ENCODE results near the gene KRTAP4-12. TPM values are rescaled to one million over a fixed set of nuclear protein-coding genes. Genes with fewer than 3 reads are reported as not detected.
"Not testable (repeated sequence)": the region's sequence is repeated elsewhere in the genome, so short reads cannot be mapped to it uniquely, and the experiment has no call there.

KRTAP4-12 gene
- not detected for total RNA-seq

DNA sequence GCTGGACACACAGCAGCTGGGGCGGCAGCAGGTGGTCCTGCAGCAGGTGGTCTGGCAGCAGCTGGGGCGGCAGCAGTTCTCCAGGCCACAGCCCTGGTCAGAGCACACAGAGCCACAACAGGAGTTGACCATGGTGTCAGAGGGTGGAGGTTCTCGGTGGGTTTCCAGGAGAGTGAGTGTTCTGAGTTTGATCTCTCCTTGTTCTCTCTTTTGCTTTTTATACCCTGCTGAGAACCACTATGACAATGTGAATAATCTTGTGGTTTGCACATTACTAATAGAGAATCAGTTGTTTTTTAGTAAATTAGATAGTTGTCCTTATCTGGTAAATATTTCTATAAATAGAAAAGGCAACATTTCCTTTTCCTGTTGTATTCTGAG lies at the start of gene KRTAP4-12:
Gene KRTAP4-12 (minus strand): TSS at position 192 of the 381 bp plus-strand sequence. CDS start 60 bp downstream, at position 132.
- not testable (repeated sequence) for DNase-seq, H3K4me3 Mint-ChIP-seq, H3K36me3 Mint-ChIP-seq, H3K27me3 Mint-ChIP-seq
- peak within 1 kb of the TSS; percentile 4 for H3K27ac Mint-ChIP-seq
- H3K9me3 Mint-ChIP-seq: peaks cover 16% of the 10 kb centered on the region
- peaks cover 37% of the 10 kb centered on the region for H3K4me1 Mint-ChIP-seq

DNA sequence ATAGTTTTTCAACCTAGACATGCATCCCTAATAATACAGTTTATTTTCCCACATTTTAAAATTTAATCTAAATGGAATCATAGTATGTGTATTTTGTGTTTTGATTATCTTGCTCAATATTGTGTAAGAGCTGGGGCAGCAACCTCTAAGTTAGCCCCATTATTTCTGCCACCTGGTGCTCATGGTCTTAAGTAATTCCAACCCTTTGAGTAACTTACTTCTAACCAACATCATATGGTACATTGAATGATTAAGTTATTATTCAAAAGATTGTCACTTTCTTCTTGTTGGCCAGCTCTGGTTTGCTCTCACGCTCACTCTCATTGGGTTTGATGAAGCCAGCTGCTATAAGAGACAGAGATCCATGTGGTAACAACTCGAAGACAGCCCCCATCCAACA lies 47.9 kb upstream of the KRTAP4-12 start:
- Mint-ChIP-seq H3K9me3 (peaks cover 2% of the 10 kb centered on the region), H3K4me3 (no peak overlapping the region), H3K4me1 (peaks cover 2% of the 10 kb centered on the region), H3K36me3 (no peaks in the 10 kb centered on the region), H3K27me3 (no peaks in the 10 kb centered on the region), H3K27ac (no peak overlapping the region)
- DNase-seq: no peak

DNA sequence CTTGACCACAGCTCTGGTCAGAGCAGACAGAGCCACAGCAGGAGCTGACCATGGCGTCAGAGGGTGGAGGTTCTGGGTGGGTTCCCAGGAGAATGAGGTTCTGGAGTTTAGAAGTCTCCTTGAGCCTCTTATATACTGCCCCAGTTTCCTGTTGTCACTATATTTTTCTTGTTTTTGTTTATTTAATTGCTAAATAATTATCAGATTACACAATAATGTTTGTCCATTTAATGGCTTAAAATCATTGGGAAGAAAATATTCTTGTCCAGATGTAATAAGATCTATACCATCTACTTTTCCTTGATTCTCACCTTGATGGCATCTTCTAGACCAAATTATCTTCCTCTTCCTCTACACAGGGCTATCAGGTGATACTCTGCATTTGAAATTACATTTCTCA lies 44.1 kb upstream of the KRTAP4-12 start, which contains the start of gene KRTAP4-3:
Gene KRTAP4-3 (minus strand): TSS at position 101 of the 400 bp plus-strand sequence. CDS start 49 bp downstream, at position 52.
- DNase-seq: no peak
- Mint-ChIP-seq H3K27ac (no peak within 1 kb of the TSS), H3K4me3 (no peak within 1 kb of the TSS), H3K27me3 (no peaks in the 10 kb centered on the region), H3K9me3 (peaks cover 2% of the 10 kb centered on the region), H3K4me1 (peaks cover 2% of the 10 kb centered on the region), H3K36me3 (no peaks in the 10 kb centered on the region)

DNA sequence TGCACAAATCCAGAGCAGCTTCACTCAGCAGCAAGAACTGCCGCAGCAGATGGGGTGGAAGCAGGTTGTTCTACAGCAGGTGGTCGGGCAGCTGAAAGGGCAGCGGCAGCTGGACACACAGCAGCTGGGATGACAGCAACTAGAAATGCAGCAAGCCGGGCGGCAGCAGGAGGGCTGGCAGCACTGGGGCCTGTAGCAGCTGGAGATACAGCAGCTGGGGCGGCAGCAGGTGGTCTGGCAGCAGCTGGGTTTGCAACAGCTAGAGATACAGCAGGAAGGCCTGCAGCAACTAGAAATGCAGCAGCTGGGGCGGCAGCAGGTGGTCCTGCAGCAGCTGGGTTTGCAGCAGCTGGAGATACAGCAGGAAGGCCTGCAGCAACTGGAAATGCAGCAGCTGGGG lies 43.6 kb upstream of the KRTAP4-12 start:
- DNase-seq: no peak
- Mint-ChIP-seq H3K27me3 (no peaks in the 10 kb centered on the region), H3K9me3 (peaks cover 2% of the 10 kb centered on the region), H3K4me3 (no peak overlapping the region), H3K27ac (no peak overlapping the region), H3K36me3 (no peaks in the 10 kb centered on the region), H3K4me1 (no peaks in the 10 kb centered on the region)

DNA sequence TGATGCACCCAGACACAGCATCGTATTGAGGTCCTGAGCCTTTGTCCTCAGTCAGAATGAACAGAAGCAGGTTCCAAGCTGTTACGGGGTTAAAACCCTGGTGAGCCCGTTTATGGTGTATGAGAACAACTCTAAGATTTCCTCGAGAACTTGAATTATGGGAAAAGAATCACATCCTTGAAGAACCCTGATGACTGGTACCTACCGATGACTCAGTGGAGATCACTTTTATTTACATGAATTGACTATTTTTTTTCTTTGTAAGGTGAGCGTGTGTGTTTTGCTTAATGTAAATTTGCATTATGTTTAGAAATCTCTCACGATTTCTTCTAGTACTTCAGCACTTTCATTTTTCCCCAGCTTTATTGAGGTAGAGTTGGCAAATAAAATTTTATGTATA lies 39.8 kb upstream of the KRTAP4-12 start:
- Mint-ChIP-seq H3K27ac (no peak overlapping the region), H3K4me3 (no peak overlapping the region), H3K9me3 (no peaks in the 10 kb centered on the region), H3K27me3 (no peaks in the 10 kb centered on the region), H3K4me1 (no peaks in the 10 kb centered on the region), H3K36me3 (no peaks in the 10 kb centered on the region)
- DNase-seq: no peak

DNA sequence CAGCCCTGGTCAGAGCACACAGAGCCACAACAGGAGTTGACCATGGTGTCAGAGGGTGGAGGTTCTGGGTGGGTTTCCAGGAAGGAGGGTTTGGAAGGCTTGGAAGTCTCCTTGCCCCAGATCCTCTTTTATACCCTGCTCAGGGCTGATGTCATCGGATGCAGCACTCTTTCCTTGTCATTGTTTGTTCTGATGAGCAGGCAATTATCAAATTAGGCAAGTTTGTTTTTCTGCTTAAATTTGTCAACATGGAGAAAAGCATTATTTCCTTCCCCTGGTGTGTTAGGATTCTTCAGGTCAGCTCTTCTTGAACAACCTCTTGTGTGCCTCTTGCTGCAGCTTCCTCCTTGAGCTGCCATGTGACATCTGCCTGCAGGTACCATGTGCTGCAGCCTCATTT lies 36.7 kb upstream of the KRTAP4-12 start, which contains the start of gene KRTAP4-4:
Gene KRTAP4-4 (minus strand): TSS at position 101 of the 400 bp plus-strand sequence. CDS start 57 bp downstream, at position 44.
- Mint-ChIP-seq H3K9me3 (no peaks in the 10 kb centered on the region), H3K27me3 (no peaks in the 10 kb centered on the region), H3K36me3 (no peaks in the 10 kb centered on the region), H3K4me3 (no peak within 1 kb of the TSS), H3K4me1 (no peaks in the 10 kb centered on the region), H3K27ac (no peak within 1 kb of the TSS)
- no peak for DNase-seq

DNA sequence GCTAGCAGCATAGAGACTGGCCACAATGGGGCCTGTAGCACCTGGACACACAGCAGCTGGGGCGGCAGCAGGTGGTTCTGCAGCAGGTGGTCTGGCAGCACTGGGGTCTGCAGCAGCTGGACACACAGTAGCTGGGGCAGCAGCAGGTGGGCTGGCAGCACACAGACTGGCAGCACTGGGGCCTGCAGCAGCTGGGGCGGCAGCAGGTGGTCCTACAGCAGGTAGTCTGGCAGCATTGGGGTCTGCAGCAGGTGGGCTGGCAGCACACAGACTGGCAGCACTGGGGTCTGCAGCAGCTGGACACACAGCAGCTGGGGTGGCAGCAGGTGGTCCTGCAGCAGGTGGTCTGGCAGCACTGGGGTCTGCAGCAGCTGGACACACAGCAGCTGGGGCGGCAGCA lies 36.2 kb upstream of the KRTAP4-12 start:
- H3K27ac Mint-ChIP-seq, H3K4me1 Mint-ChIP-seq, DNase-seq, H3K36me3 Mint-ChIP-seq, H3K9me3 Mint-ChIP-seq, H3K27me3 Mint-ChIP-seq, H3K4me3 Mint-ChIP-seq: not testable (repeated sequence)

DNA sequence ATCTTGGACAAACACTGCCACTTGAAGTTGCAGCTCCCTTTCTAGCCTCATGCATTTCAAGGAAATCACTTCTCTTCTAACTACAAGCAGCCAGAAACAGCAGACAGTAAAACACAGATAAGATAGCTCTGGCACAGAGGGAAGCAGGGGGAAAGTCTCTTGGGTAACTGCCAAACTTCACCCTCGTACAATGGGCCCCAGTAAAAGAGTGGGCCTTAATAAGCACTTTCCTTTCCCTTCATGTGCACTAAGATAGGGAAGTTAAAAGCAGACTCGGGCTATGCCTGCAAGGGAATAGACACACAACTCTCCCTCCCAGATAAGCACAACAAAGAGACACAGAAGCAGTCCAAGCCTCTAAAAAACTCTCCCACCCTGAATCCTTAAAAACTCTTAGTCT lies 29.9 kb upstream of the KRTAP4-12 start:
- Mint-ChIP-seq H3K9me3 (no peaks in the 10 kb centered on the region), H3K36me3 (no peaks in the 10 kb centered on the region), H3K27me3 (no peaks in the 10 kb centered on the region), H3K4me3 (no peak overlapping the region), H3K4me1 (no peaks in the 10 kb centered on the region), H3K27ac (no peak overlapping the region)
- no peak for DNase-seq

DNA sequence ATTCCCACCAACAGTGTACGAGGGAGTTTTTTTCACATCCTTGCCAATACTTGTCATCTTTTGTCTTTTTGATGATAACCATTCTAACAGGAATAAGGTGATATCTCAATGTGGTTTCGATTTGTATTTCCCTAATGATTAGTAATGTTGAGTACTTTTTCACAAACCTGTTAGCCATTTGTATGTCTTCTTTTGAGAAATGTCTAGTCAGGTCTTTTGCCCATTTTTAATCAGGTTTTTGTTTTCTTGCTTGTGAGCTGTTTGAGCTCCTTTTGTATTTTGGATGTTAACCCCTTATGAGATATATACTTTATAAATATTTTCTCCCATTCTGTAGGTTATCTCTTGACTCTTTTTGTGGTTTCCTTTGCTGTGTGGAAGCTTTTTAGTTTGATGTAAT lies 27.5 kb upstream of the KRTAP4-12 start:
- no peaks in the 10 kb centered on the region for H3K36me3 Mint-ChIP-seq
- H3K27ac Mint-ChIP-seq: no peak overlapping the region
- H3K4me3 Mint-ChIP-seq: no peak overlapping the region
- H3K4me1 Mint-ChIP-seq: no peaks in the 10 kb centered on the region
- H3K9me3 Mint-ChIP-seq: no peaks in the 10 kb centered on the region
- H3K27me3 Mint-ChIP-seq: no peaks in the 10 kb centered on the region
- no peak for DNase-seq

DNA sequence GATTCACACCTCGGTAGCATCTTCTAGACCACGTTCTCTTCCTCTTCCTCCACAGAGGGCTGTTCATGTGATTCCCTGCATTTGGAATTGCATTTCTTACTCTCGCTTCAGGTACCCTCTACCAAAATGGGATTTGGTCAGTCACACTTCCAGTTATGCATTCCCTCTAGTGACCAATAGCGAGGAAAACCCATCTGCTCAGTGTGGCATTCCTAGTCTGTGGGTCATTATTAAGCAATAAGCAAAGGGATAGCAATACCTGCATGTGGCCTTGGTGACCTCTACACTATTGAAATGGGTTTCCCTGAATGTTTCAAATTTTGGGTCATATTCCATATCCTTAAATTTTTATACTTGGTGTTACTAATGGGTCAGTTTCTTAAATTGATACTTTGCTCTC lies 26.0 kb upstream of the KRTAP4-12 start:
- Mint-ChIP-seq H3K4me1 (no peaks in the 10 kb centered on the region), H3K27ac (no peak overlapping the region)
- DNase-seq: no peak

DNA sequence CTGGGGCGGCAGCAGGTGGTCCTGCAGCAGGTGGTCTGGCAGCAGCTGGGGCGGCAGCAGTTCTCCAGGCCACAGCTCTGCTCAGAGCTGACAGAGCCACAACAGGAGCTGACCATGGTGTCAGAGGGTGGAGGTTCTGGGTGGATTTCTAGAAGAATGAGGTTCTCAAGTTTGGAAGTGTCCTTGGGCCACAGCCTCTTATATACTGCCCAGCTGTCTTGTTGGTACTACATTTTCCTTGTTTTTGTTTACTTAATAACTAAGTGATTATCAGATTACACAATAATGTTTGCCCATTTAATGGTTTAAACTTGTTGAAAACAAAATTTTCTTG lies 25.6 kb upstream of the KRTAP4-12 start, which contains the start of gene KRTAP4-5:
Gene KRTAP4-5 (minus strand): TSS at position 174 of the 334 bp plus-strand sequence. CDS start 58 bp downstream, at position 116.
- peaks cover 1% of the 10 kb centered on the region for H3K9me3 Mint-ChIP-seq
- no peaks in the 10 kb centered on the region for H3K4me1 Mint-ChIP-seq
- no peak within 1 kb of the TSS for H3K4me3 Mint-ChIP-seq
- no peaks in the 10 kb centered on the region for H3K27me3 Mint-ChIP-seq
- no peak for DNase-seq
- H3K36me3 Mint-ChIP-seq: no peaks in the 10 kb centered on the region
- H3K27ac Mint-ChIP-seq: no peak within 1 kb of the TSS

More for the DNA sequence above, 26.0 kb upstream of the KRTAP4-12 start:
- Mint-ChIP-seq H3K36me3 (no peaks in the 10 kb centered on the region), H3K9me3 (peaks cover 1% of the 10 kb centered on the region), H3K27me3 (no peaks in the 10 kb centered on the region), H3K4me3 (no peak overlapping the region)

DNA sequence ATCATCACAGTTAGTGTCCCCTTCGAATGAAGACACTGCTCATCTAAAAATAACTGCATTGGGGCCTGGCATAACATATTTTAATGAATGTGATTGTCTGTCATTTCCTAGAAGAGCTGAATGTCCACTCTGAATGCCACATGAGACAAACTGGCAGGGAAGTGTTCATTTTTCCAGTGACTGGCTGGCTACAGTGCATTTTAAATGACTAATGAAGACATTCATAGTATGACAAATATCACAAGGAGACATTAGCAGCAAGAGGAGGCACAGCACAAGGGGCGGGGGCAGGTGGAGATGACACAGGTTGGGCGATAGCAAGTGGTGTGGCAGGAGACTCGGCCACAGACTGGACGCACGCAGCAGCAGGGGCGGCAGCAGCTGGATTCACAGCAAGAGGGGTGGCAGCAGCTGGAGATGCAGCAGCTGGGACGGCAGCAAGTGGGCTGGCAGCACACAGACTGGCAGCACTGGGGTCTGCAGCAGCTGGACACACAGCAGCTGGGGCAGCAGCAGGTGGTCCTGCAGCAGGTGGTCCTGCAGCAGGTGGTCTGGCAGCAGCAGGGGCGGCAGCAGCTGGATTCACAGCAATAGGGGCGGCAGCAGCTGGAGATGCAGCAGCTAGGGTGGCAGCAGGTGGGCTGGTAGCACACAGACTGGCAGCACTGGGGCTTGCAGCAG lies 25.1 kb upstream of the KRTAP4-12 start:
- H3K4me3 Mint-ChIP-seq, DNase-seq: not testable (repeated sequence)

DNA sequence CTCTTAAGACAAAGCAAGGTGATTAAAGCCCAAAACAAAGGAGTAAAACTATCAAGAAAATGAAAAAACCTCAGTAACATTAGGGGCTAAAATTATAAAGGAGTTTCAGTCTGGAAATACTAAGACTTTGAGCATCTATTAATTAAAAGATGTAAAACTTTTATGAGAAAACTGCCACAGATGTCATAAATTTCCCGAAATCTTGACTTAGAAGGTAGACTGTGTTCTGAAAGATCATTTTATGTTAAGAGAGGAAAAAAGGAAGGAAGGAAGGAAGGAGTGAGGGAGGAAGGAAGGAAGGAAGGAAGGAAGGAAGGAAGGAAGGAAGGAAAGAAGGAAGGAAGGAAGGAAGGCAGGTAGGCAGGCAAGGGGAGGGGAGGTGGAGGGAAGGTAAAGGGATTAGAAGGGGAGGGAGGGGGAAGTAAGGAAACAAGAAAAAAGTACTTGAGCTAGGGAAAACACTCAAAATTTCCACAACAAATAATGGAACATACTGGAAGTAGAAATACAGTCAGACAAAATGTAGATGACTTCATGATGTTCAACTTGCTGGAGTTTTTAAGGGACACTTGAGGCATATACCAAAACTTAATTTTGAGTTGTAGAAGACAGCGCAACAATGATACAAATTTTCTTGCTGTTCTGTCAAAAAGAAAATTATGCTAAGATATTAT lies 23.7 kb upstream of the KRTAP4-12 start:
- Mint-ChIP-seq H3K27me3 (no peaks in the 10 kb centered on the region), H3K36me3 (peaks cover 4% of the 10 kb centered on the region), H3K4me1 (no peaks in the 10 kb centered on the region), H3K9me3 (peaks cover 11% of the 10 kb centered on the region), H3K27ac (no peak overlapping the region), H3K4me3 (no peak overlapping the region)
- no peak for DNase-seq

More for the DNA sequence above, 25.1 kb upstream of the KRTAP4-12 start:
- not testable (repeated sequence) for H3K4me1 Mint-ChIP-seq, H3K36me3 Mint-ChIP-seq, H3K27ac Mint-ChIP-seq, H3K9me3 Mint-ChIP-seq, H3K27me3 Mint-ChIP-seq

DNA sequence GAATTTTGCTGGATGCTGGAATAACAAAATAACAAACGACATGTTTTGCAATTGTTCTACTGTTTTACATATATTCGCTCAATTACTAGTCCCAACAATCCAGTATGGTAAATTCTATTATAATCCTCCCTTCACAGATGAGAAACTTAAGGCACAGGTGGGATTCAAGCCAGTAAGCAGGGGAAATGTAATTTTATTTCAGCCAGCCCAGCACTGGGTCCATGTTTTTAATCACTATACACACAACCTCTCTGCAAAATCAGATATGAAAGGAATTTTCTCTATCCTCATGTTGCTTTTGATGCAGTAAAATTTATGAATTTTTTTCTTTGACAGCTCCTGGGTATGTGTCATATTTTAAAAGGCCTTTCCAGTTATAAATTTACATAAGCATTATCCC lies 21.3 kb upstream of the KRTAP4-12 start:
- Mint-ChIP-seq H3K4me1 (no peaks in the 10 kb centered on the region), H3K27me3 (no peaks in the 10 kb centered on the region), H3K9me3 (peaks cover 23% of the 10 kb centered on the region), H3K27ac (no peak overlapping the region), H3K36me3 (peaks cover 4% of the 10 kb centered on the region), H3K4me3 (no peak overlapping the region)
- no peak for DNase-seq

DNA sequence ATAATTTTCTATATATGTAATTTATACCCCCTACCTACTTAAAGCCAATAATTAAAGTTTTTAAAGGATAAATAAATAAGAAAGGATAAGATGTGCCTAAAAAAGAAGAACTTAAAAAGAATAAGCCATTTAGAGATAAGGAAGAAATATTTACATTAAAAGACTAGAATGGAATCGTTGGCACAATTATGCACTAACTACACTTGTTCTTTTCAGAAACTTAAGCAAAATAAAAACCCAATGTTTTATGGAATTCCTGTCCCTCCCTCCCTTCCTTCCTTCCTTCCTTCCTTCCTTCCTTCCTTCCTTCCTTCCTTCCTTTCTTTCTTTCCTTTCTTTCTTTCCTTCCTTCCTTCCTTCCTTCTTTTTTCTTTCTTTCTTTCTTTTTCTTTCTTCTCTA lies 20.9 kb upstream of the KRTAP4-12 start:
- no peak overlapping the region for H3K27ac Mint-ChIP-seq
- no peaks in the 10 kb centered on the region for H3K27me3 Mint-ChIP-seq
- DNase-seq: no peak
- H3K4me1 Mint-ChIP-seq: no peaks in the 10 kb centered on the region
- H3K4me3 Mint-ChIP-seq: no peak overlapping the region
- peaks cover 23% of the 10 kb centered on the region for H3K9me3 Mint-ChIP-seq
- H3K36me3 Mint-ChIP-seq: peaks cover 4% of the 10 kb centered on the region

DNA sequence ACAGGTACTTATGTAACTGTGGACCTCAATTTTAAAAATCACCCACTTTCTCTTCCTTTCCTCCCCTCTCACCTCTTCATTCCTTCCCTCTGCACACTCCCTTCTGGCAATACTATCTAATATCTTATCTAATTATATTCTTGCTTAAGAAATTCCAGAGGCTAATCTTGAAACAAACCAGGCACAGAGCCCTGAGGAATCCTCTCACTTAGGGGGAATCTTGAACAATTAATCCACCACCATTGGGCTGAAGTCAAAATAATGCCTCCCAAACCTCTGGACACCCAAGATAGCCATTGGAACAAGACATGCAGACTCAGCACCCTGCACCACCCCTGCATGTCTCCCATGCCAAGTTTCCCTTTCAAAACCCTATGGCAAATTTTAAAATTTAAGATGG lies 17.4 kb upstream of the KRTAP4-12 start:
- H3K36me3 Mint-ChIP-seq: peaks cover 7% of the 10 kb centered on the region
- no peak overlapping the region for H3K4me3 Mint-ChIP-seq
- H3K27me3 Mint-ChIP-seq: no peaks in the 10 kb centered on the region
- no peaks in the 10 kb centered on the region for H3K4me1 Mint-ChIP-seq
- H3K9me3 Mint-ChIP-seq: peaks cover 32% of the 10 kb centered on the region
- no peak overlapping the region for H3K27ac Mint-ChIP-seq
- DNase-seq: no peak

Data from activated naive CD8-positive, alpha-beta T cell treated with anti-CD3 and anti-CD28 coated beads for 36 hours (primary cell).